Mucosa of gallbladder (tissue), 1 donor: Measurements from ENCODE around the gene CASTOR2. TPM values are rescaled to one million over a fixed set of nuclear protein-coding genes. Genes with fewer than 3 reads are reported as not detected.
A peak's percentile ranks its signal among the peaks of the same experiment; 100 is the strongest.
"Not testable (repeated sequence)": the region's sequence is repeated elsewhere in the genome, so short reads cannot be mapped to it uniquely, and the experiment has no call there.

ENCODE experiments used
- DNase-seq: peaks from one replicate; pipeline ENCODE4 v3.0.0-alpha.2; 2020; ENCODE audit warnings: low spot score
- total RNA-seq: library from RNA; stranded (reverse); gene quantifications from one replicate; pipeline ENCODE4 v1.2.1, GENCODE V29; 2021
- donor health status: DM: no; HTN: no; CAD: no.

CASTOR2 gene
- total RNA-seq = 21.7 TPM

GRCh38 chr7:74964511-74965119 is at the start of gene CASTOR2:
TSS of gene CASTOR2 (plus strand) at chr7:74964705. CDS start at chr7:74964986, 281 bp downstream.
- peak; percentile 53 for DNase-seq

- DNase-seq = not testable (repeated sequence)
Observed at GRCh38 chr7:74922321-74922890, 42.1 kb upstream of the CASTOR2 start.

- not testable (repeated sequence) for DNase-seq
Observed at GRCh38 chr7:74923644-74924043, 40.9 kb upstream of the CASTOR2 start.

- not testable (repeated sequence) for DNase-seq
Observed at GRCh38 chr7:74926968-74927367, 37.5 kb upstream of the CASTOR2 start.

GRCh38 chr7:74931563-74932328 is 32.8 kb upstream of the CASTOR2 start:
- not testable (repeated sequence) for DNase-seq

GRCh38 chr7:74939429-74939828 is 25.1 kb upstream of the CASTOR2 start:
- not testable (repeated sequence) for DNase-seq

GRCh38 chr7:74941302-74942069 is 23.0 kb upstream of the CASTOR2 start:
- DNase-seq = not testable (repeated sequence)

- not testable (repeated sequence) for DNase-seq
Observed at GRCh38 chr7:74943923-74944322, 20.6 kb upstream of the CASTOR2 start.

- DNase-seq = not testable (repeated sequence)
Observed at GRCh38 chr7:74947741-74948140, 16.8 kb upstream of the CASTOR2 start.

- not testable (repeated sequence) for DNase-seq
Observed at GRCh38 chr7:74953774-74954173, 10.7 kb upstream of the CASTOR2 start.

- DNase-seq = not testable (repeated sequence)
Observed at GRCh38 chr7:74958328-74958727, 6.2 kb upstream of the CASTOR2 start.

GRCh38 chr7:74963704-74964510 is 598 bp upstream of the CASTOR2 start:
- DNase-seq = not testable (repeated sequence)

GRCh38 chr7:74966208-74966854 is 1.8 kb downstream of the CASTOR2 start:
- not testable (repeated sequence) for DNase-seq

- not testable (repeated sequence) for DNase-seq
Observed at GRCh38 chr7:74966909-74967308, 2.4 kb downstream of the CASTOR2 start.

- not testable (repeated sequence) for DNase-seq
Observed at GRCh38 chr7:74971431-74971830, 6.9 kb downstream of the CASTOR2 start.

GRCh38 chr7:74972377-74972776 is 7.9 kb downstream of the CASTOR2 start:
- DNase-seq = not testable (repeated sequence)

GRCh38 chr7:74975959-74976358 is 11.5 kb downstream of the CASTOR2 start:
- not testable (repeated sequence) for DNase-seq

- DNase-seq = not testable (repeated sequence)
Observed at GRCh38 chr7:74977523-74977922, 13.0 kb downstream of the CASTOR2 start.

- DNase-seq = not testable (repeated sequence)
Observed at GRCh38 chr7:74988436-74988835, 23.9 kb downstream of the CASTOR2 start.

GRCh38 chr7:74993121-74993520 is 28.6 kb downstream of the CASTOR2 start:
- DNase-seq = no peak
